Stimulated activated CD4-positive, alpha-beta T cell treated with anti-CD3 and anti-CD28 coated beads, Interleukin-4, amount 100 ng/mL, for 24 hours (primary cell): ENCODE data around the gene PHACTR2.
"Not testable (repeated sequence)": the region's sequence is repeated elsewhere in the genome, so short reads cannot be mapped to it uniquely, and the experiment has no call there.

Experiments used
- DNase-seq: peaks from one replicate; pipeline ENCODE4 v3.0.0-alpha.2; 2020

PHACTR2 gene

GRCh38 chr6:143699430-143699825 is 21.7 kb downstream of the PHACTR2 start:
- DNase-seq, result no peak

- DNase-seq, result no peak
These were observed 23.1 kb downstream of the PHACTR2 start for GRCh38 chr6:143700684-143701348.

- no peak for DNase-seq
These were observed 23.8 kb downstream of the PHACTR2 start for GRCh38 chr6:143701349-143702234.

GRCh38 chr6:143705569-143705968 is 27.8 kb downstream of the PHACTR2 start:
- no peak for DNase-seq

- no peak for DNase-seq
These were observed 29.9 kb downstream of the PHACTR2 start for GRCh38 chr6:143707697-143708096.

GRCh38 chr6:143708889-143709288 is 31.1 kb downstream of the PHACTR2 start:
- DNase-seq, result no peak

GRCh38 chr6:143711714-143712113 is 33.9 kb downstream of the PHACTR2 start:
- DNase-seq, result no peak

- DNase-seq, result no peak
These were observed 40.7 kb downstream of the PHACTR2 start for GRCh38 chr6:143718472-143718871.

GRCh38 chr6:143721642-143722041 is 43.9 kb downstream of the PHACTR2 start:
- no peak for DNase-seq

GRCh38 chr6:143724876-143725275 is 47.1 kb downstream of the PHACTR2 start:
- no peak for DNase-seq

GRCh38 chr6:143726015-143726647 is 48.4 kb downstream of the PHACTR2 start:
- DNase-seq, result no peak

- no peak for DNase-seq
These were observed 49.3 kb downstream of the PHACTR2 start for GRCh38 chr6:143727035-143727434.

GRCh38 chr6:143731789-143732188 is 54.0 kb downstream of the PHACTR2 start:
- no peak for DNase-seq

- no peak for DNase-seq
These were observed 54.8 kb downstream of the PHACTR2 start for GRCh38 chr6:143732536-143732935.

- DNase-seq, result no peak
These were observed 55.7 kb downstream of the PHACTR2 start for GRCh38 chr6:143733510-143733909.

GRCh38 chr6:143734641-143735063 is 56.9 kb downstream of the PHACTR2 start:
- no peak for DNase-seq

- not testable (repeated sequence) for DNase-seq
These were observed 60.4 kb downstream of the PHACTR2 start for GRCh38 chr6:143738072-143738690.

GRCh38 chr6:143739341-143739851 is 61.6 kb downstream of the PHACTR2 start:
- DNase-seq, result no peak

- no peak for DNase-seq
These were observed 62.4 kb downstream of the PHACTR2 start for GRCh38 chr6:143740213-143740612.

GRCh38 chr6:143741480-143741879 is 63.7 kb downstream of the PHACTR2 start:
- no peak for DNase-seq

- DNase-seq, result no peak
These were observed 64.5 kb downstream of the PHACTR2 start for GRCh38 chr6:143742070-143742954.

GRCh38 chr6:143742955-143743255 is 65.1 kb downstream of the PHACTR2 start:
- DNase-seq, result no peak
